Measurements from ENCODE around the gene FAM13A.

GRCh38 chr4:89001647-89002445 is 55.1 kb downstream of the FAM13A start:
- TF ChIP-seq DACH1 (IDR thresholded peaks at IDR 0.05; ENCODE audit: partially characterized antibody) (no peak), EP300 (IDR thresholded peaks at IDR 0.05; ENCODE audit: low read length) (no peak), GABPA (tag; conservative IDR thresholded peaks at IDR 0.05; ENCODE audit: low read depth) (no peak), NBN (IDR thresholded peaks at IDR 0.05; ENCODE audit: low read depth) (no peak), FOXA1 (IDR thresholded peaks at IDR 0.05; ENCODE audit: borderline replicate concordance) (no peak), FOXO4 (CRISPR knock-in tag; IDR thresholded peaks at IDR 0.05) (no peak), CC2D1A (IDR thresholded peaks at IDR 0.05) (no peak), CTCF (IDR thresholded peaks at IDR 0.05 in 2 of 3, conservative IDR thresholded peaks at IDR 0.05 in 1 of 3; ENCODE audit: insufficient read depth in 2 of 3, low read depth in 1 of 3, low read length in 3 of 3) (no peak)

Measured in K562 (cell line).